Keratinocyte (primary cell): Measurements from ENCODE around the gene HCFC1. TPM values are rescaled to one million over a fixed set of nuclear protein-coding genes. Genes with fewer than 3 reads are reported as not detected.

ENCODE experiments used
- DNase-seq: peaks from one replicate; pipeline ENCODE4 v3.0.0-alpha.2; 2011; ENCODE audit warnings: low read depth, missing footprints, low spot score
- FAIRE-seq: peaks from 2 replicates; lab custom pipeline; 2011; peaks lifted over from hg19 to GRCh38; lab: Jason Lieb, UNC
- H2AFZ ChIP-seq: 2 replicates; pipeline ENCODE4 v1.6.0; 2012; ENCODE audit warnings: low read length, control low read depth, inconsistent platforms; ENCODE audit not compliant: control insufficient read depth
- H3K27ac ChIP-seq: 2 replicates; pipeline ENCODE4 v1.5.1; 2011; ENCODE audit warnings: low read length; ENCODE audit not compliant: control insufficient read depth, insufficient read depth
- H3K27me3 ChIP-seq: 3 replicates; pipeline ENCODE4 v1.6.0; 2011; ENCODE audit warnings: low read length; ENCODE audit not compliant: control insufficient read depth, insufficient read depth; ENCODE audit errors: extremely low read depth
- H3K36me3 ChIP-seq, 2 experiments: 2 replicates in 1 of 2; 3 replicates in 1 of 2; pipeline ENCODE4 v1.5.1; 2011; ENCODE audit warnings: low read length in 2 of 2, mild to moderate bottlenecking in 1 of 2; ENCODE audit not compliant: control insufficient read depth in 2 of 2, insufficient read depth in 2 of 2; ENCODE audit errors: extremely low read depth in 1 of 2
- H3K4me1 ChIP-seq: 3 replicates; pipeline ENCODE4 v1.5.1; 2011; ENCODE audit warnings: low read length; ENCODE audit not compliant: control insufficient read depth, insufficient read depth; ENCODE audit errors: extremely low read depth
- H3K4me2 ChIP-seq: 3 replicates; pipeline ENCODE4 v1.6.0; 2011; ENCODE audit warnings: low read depth, low read length; ENCODE audit not compliant: control insufficient read depth, insufficient read depth; ENCODE audit errors: extremely low read depth
- H3K4me3 ChIP-seq, 3 experiments: fragments of 200-600 bp in 1 of 3; sonication (generic) in 1 of 3; 2 replicates in 2 of 3; 3 replicates in 1 of 3; pipeline ENCODE4 v1.5.1; 2011 to 2016; ENCODE audit warnings: low read length in 3 of 3, mild to moderate bottlenecking in 3 of 3, control low read depth in 2 of 3, inconsistent platforms in 1 of 3, low read depth in 1 of 3, mixed read lengths in 1 of 3, mixed run types in 1 of 3, moderate library complexity in 1 of 3; ENCODE audit not compliant: control insufficient read depth in 2 of 3, insufficient read depth in 2 of 3; ENCODE audit errors: extremely low read depth in 1 of 3
- H3K79me2 ChIP-seq: 2 replicates; pipeline ENCODE4 v1.6.0; 2012; ENCODE audit warnings: low read length; ENCODE audit not compliant: control insufficient read depth, insufficient read depth
- H3K9ac ChIP-seq: 3 replicates; pipeline ENCODE4 v1.6.0; 2011; ENCODE audit warnings: low read length; ENCODE audit not compliant: control insufficient read depth, insufficient read depth; ENCODE audit errors: extremely low read depth
- H3K9me1 ChIP-seq: 3 replicates; pipeline ENCODE4 v1.6.0; 2011; ENCODE audit warnings: low read length; ENCODE audit not compliant: control insufficient read depth, insufficient read depth; ENCODE audit errors: extremely low read depth
- H3K9me3 ChIP-seq: 2 replicates; pipeline ENCODE4 v1.5.1; 2012; ENCODE audit warnings: low read depth, low read length; ENCODE audit not compliant: control insufficient read depth
- H4K20me1 ChIP-seq: 3 replicates; pipeline ENCODE4 v1.6.0; 2011; ENCODE audit warnings: low read length; ENCODE audit not compliant: control insufficient read depth, insufficient read depth; ENCODE audit errors: extremely low read depth
- CTCF ChIP-seq, 3 experiments: IDR thresholded peaks in 1 of 3; conservative IDR thresholded peaks in 1 of 3; optimal IDR thresholded peaks in 1 of 3; 2 replicates in 2 of 3; 3 replicates in 1 of 3; pipeline versions ENCODE3 to v1.5.1; 2011; ENCODE audit warnings: low read length in 3 of 3, mild to moderate bottlenecking in 3 of 3, moderate library complexity in 2 of 3, control low read depth in 1 of 3, inconsistent platforms in 1 of 3; ENCODE audit not compliant: insufficient read depth in 2 of 3; ENCODE audit errors: extremely low read depth in 1 of 3
- EZH2 ChIP-seq: IDR thresholded peaks from one replicate; pipeline ENCODE4 v1.6.1; 2012; ENCODE audit warnings: inconsistent platforms, mild to moderate bottlenecking, low read length, moderate library complexity
- dilution Hi-C: fragments of 300-500 bp; cut with MboI; formaldehyde crosslinking; loops from one replicate; pipeline ENCODE4 v1.7.0; 2020; ENCODE audit warnings: low sequenced_read_pairs; ENCODE audit not compliant: extremely low pct_ligation_motif_present
- polyA plus RNA-seq, 5 experiments: library from polyadenylated mRNA; depleted of rRNA in 3 of 5; stranded (reverse) in 3 of 5; stranded (forward) in 1 of 5; unstranded in 1 of 5; fragments of >200 nt; gene quantifications; 1 replicate in 1 of 5; 2 replicates in 3 of 5; 3 replicates in 1 of 5; pipeline versions ENCODE4 v1.2.1 to v1.2.3, GENCODE V29; 2011 to 2012; ENCODE audit warnings: missing spikeins in 2 of 5, low read depth in 1 of 5, low replicate concordance in 1 of 5

HCFC1 gene
- polyA plus RNA-seq, 1 donor (not counting 4 experiments of a cell fraction or from before 2014, with no cell fraction given) = 2.7 TPM

GRCh38 chrX:154019061-154019621 lies 47.5 kb upstream of the HCFC1 start:
- dilution Hi-C loops = no loop called here
- H2AFZ ChIP-seq = no peak overlapping the region
- peaks cover 0 to 8% of the 10 kb centered on the region in 2 experiments for H3K36me3 ChIP-seq
- H3K4me2 ChIP-seq = peak overlapping the region; percentile 75
- no peaks in the 10 kb centered on the region for H3K9me3 ChIP-seq
- H3K9me1 ChIP-seq = no peaks in the 10 kb centered on the region
- DNase-seq = no peak
- H4K20me1 ChIP-seq = no peaks in the 10 kb centered on the region
- peak overlapping the region; percentile 85 for H3K9ac ChIP-seq
- H3K27ac ChIP-seq = peak overlapping the region; percentile 39
- H3K79me2 ChIP-seq = peaks cover 22% of the 10 kb centered on the region
- TF ChIP-seq CTCF (optimal IDR thresholded peaks at IDR 0.05 in 1 of 3, IDR thresholded peaks at IDR 0.05 in 1 of 3, conservative IDR thresholded peaks at IDR 0.05 in 1 of 3; ENCODE audit: extremely low read depth in 1 of 3, insufficient read depth in 2 of 3, low read length in 3 of 3) (no peak), EZH2 (no peak)
- H3K4me3 ChIP-seq = peak overlapping the region; percentile 52 to 57 (median 53)
- no peak for FAIRE-seq
- peaks cover 12% of the 10 kb centered on the region for H3K4me1 ChIP-seq
- no peaks in the 10 kb centered on the region for H3K27me3 ChIP-seq

- H3K4me3 ChIP-seq = peak overlapping the region; percentile 52 to 57 (median 53)
- no peak overlapping the region for H2AFZ ChIP-seq
- no peak for TF ChIP-seq EZH2
- no peak for TF ChIP-seq CTCF (optimal IDR thresholded peaks at IDR 0.05 in 1 of 3, IDR thresholded peaks at IDR 0.05 in 1 of 3, conservative IDR thresholded peaks at IDR 0.05 in 1 of 3; ENCODE audit: extremely low read depth in 1 of 3, insufficient read depth in 2 of 3, low read length in 3 of 3)
- peaks cover 12% of the 10 kb centered on the region for H3K4me1 ChIP-seq
- peaks cover 0 to 8% of the 10 kb centered on the region in 2 experiments for H3K36me3 ChIP-seq
- dilution Hi-C loops = no loop called here
- no peaks in the 10 kb centered on the region for H3K27me3 ChIP-seq
- no peaks in the 10 kb centered on the region for H3K9me3 ChIP-seq
- H3K9me1 ChIP-seq = no peaks in the 10 kb centered on the region
- DNase-seq (no peak), FAIRE-seq (no peak)
- H3K4me2 ChIP-seq = peak overlapping the region; percentile 75
- peak overlapping the region; percentile 85 for H3K9ac ChIP-seq
- H4K20me1 ChIP-seq = no peaks in the 10 kb centered on the region
- peak overlapping the region; percentile 39 for H3K27ac ChIP-seq
- H3K79me2 ChIP-seq = peaks cover 22% of the 10 kb centered on the region
These were observed 47.0 kb upstream of the HCFC1 start for GRCh38 chrX:154018518-154019060.
